Adrenal gland (tissue), 5 donors: ENCODE measurements around the gene TMEM63B.
"Not testable (repeated sequence)": the region's sequence is repeated elsewhere in the genome, so short reads cannot be mapped to it uniquely, and the experiment has no call there.

Experiments used
- CTCF ChIP-seq, 6 experiments: fragments of 450-650 bp in 4 of 6; fragments of 200-600 bp in 2 of 6; sonication (generic) in 1 of 6; IDR thresholded peaks; 1 replicate in 5 of 6; 2 replicates in 1 of 6; pipeline versions ENCODE4 v1.5.1 to v1.8.0; 2016 to 2021; ENCODE audit warnings: antibody characterized with exemption in 6 of 6, mild to moderate bottlenecking in 2 of 6, moderate library complexity in 1 of 6
- POLR2A ChIP-seq, 2 donors: fragments of 450-650 bp; IDR thresholded peaks; one replicate each; pipeline ENCODE4 v1.6.1; 2017; ENCODE audit warnings: antibody characterized with exemption in 2 of 2, mild to moderate bottlenecking in 2 of 2, moderate library complexity in 1 of 2
- donor health status: DM: no; HTN: no; CAD: no.

DNA sequence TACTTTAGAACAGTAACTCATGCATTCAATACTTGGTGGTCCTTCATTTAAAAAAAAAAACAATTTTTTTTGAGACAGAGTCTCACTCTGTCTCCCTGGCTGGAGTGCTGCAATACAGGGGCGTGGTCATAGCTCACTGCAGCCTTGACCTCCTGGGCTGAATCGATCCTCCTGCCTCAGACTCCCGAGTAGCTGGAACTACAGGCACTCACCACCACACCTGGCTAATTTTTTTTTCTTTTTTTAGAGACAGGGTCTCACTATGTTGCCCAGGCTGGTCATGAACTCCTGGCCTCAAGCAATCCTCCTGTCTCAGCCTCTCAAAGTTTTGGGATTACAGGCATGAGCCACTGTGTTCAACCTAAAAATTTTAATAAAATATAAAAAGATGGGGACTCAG is 17.2 kb downstream of the TMEM63B start:
- not testable (repeated sequence) for TF ChIP-seq CTCF, POLR2A (IDR thresholded peaks at IDR 0.05)
